ENCODE data around the gene HSPBP1. TPM values are rescaled to one million over a fixed set of nuclear protein-coding genes. Genes with fewer than 3 reads are reported as not detected.

Gene HSPBP1
- total RNA-seq, 1 experiment from 2014 or later, result 72.8 TPM

GRCh38 chr19:55251341-55252081 lies 28.4 kb downstream of the HSPBP1 start:
- BruUV-seq (replicated peaks), result no TSS peak
- H3K9me3 Mint-ChIP-seq (ENCODE audit: low read depth, unreplicated experiment), result no peaks in the 10 kb centered on the region
- H3K27me3 Mint-ChIP-seq (ENCODE audit: unreplicated experiment), result no peaks in the 10 kb centered on the region
- no peak overlapping the region for H3K4me3 Mint-ChIP-seq (ENCODE audit: low read depth, unreplicated experiment)
- intact Hi-C loops (cut with micrococcal nuclease; ENCODE audit: unreplicated experiment), result loop anchor here (10.0 kb wide), 1 partner anchor 77 kb away; no protein-coding TSS in a partner anchor
- no peak for TF ChIP-seq CTCF (IDR thresholded peaks at IDR 0.05; ENCODE audit: unreplicated experiment)
- H3K4me1 Mint-ChIP-seq (ENCODE audit: low read depth, unreplicated experiment), result peaks cover 59% of the 10 kb centered on the region
- peaks cover 35% of the 10 kb centered on the region for H3K36me3 Mint-ChIP-seq (ENCODE audit: insufficient read depth, unreplicated experiment)
- peak; percentile 56 for DNase-seq
- CTCF ChIA-PET, result interaction anchor here (1.8 kb wide), 1 partner anchor 110 kb away, joined by 4 read pairs; no protein-coding TSS in a partner anchor
- peak overlapping the region; percentile 61 for H3K27ac Mint-ChIP-seq (ENCODE audit: unreplicated experiment)

- no TSS peak for BruUV-seq (replicated peaks)
- CTCF ChIA-PET, result interaction anchor here (1.8 kb wide), 1 partner anchor 109 kb away, joined by 4 read pairs; no protein-coding TSS in a partner anchor
- no peaks in the 10 kb centered on the region for H3K27me3 Mint-ChIP-seq (ENCODE audit: unreplicated experiment)
- H3K27ac Mint-ChIP-seq (ENCODE audit: unreplicated experiment), result no peak overlapping the region
- H3K4me1 Mint-ChIP-seq (ENCODE audit: low read depth, unreplicated experiment), result peaks cover 49% of the 10 kb centered on the region
- no peak for TF ChIP-seq CTCF (IDR thresholded peaks at IDR 0.05; ENCODE audit: unreplicated experiment)
- H3K9me3 Mint-ChIP-seq (ENCODE audit: low read depth, unreplicated experiment), result no peaks in the 10 kb centered on the region
- H3K4me3 Mint-ChIP-seq (ENCODE audit: low read depth, unreplicated experiment), result no peak overlapping the region
- intact Hi-C loops (cut with micrococcal nuclease; ENCODE audit: unreplicated experiment), result loop anchor here (10.0 kb wide), 1 partner anchor 76 kb away; no protein-coding TSS in a partner anchor
- no peak for DNase-seq
- peaks cover 24% of the 10 kb centered on the region for H3K36me3 Mint-ChIP-seq (ENCODE audit: insufficient read depth, unreplicated experiment)
Observed at GRCh38 chr19:55250262-55251036, 29.5 kb downstream of the HSPBP1 start.

- no peak for TF ChIP-seq CTCF (IDR thresholded peaks at IDR 0.05; ENCODE audit: unreplicated experiment)
- no peak for DNase-seq
- Mint-ChIP-seq H3K4me3 (ENCODE audit: low read depth, unreplicated experiment) (no peak overlapping the region), H3K9me3 (ENCODE audit: low read depth, unreplicated experiment) (no peaks in the 10 kb centered on the region), H3K36me3 (ENCODE audit: insufficient read depth, unreplicated experiment) (peaks cover 29% of the 10 kb centered on the region), H3K27me3 (ENCODE audit: unreplicated experiment) (no peaks in the 10 kb centered on the region), H3K27ac (ENCODE audit: unreplicated experiment) (no peak overlapping the region), H3K4me1 (ENCODE audit: low read depth, unreplicated experiment) (peaks cover 47% of the 10 kb centered on the region)
- no TSS peak for BruUV-seq (replicated peaks)
- intact Hi-C loops (cut with micrococcal nuclease; ENCODE audit: unreplicated experiment), result loop anchor here (10.0 kb wide), 1 partner anchor 75 kb away; no protein-coding TSS in a partner anchor
- CTCF ChIA-PET, result interaction anchor here (1.8 kb wide), 1 partner anchor 109 kb away, joined by 4 read pairs; no protein-coding TSS in a partner anchor
Observed at GRCh38 chr19:55249841-55250240, 30.1 kb downstream of the HSPBP1 start.

- no peaks in the 10 kb centered on the region for H3K27me3 Mint-ChIP-seq (ENCODE audit: unreplicated experiment)
- TF ChIP-seq CTCF (IDR thresholded peaks at IDR 0.05; ENCODE audit: unreplicated experiment), result no peak
- H3K27ac Mint-ChIP-seq (ENCODE audit: unreplicated experiment), result peak overlapping the region; percentile 33
- no peak overlapping the region for H3K4me3 Mint-ChIP-seq (ENCODE audit: low read depth, unreplicated experiment)
- CTCF ChIA-PET, result no interaction called here
- intact Hi-C loops (cut with micrococcal nuclease; ENCODE audit: unreplicated experiment), result no loop called here
- H3K9me3 Mint-ChIP-seq (ENCODE audit: low read depth, unreplicated experiment), result no peaks in the 10 kb centered on the region
- no TSS peak for BruUV-seq (replicated peaks)
- peaks cover 39% of the 10 kb centered on the region for H3K4me1 Mint-ChIP-seq (ENCODE audit: low read depth, unreplicated experiment)
- H3K36me3 Mint-ChIP-seq (ENCODE audit: insufficient read depth, unreplicated experiment), result peaks cover 40% of the 10 kb centered on the region
- DNase-seq, result no peak
Observed at GRCh38 chr19:55248704-55249103, 31.2 kb downstream of the HSPBP1 start.
